ENCODE data around the gene STAP1. TPM values are rescaled to one million over a fixed set of nuclear protein-coding genes. Genes with fewer than 3 reads are reported as not detected.

The STAP1 gene
- polyA plus RNA-seq, 1 donor from 2014 or later = not detected

GRCh38 chr4:67554096-67554495 lies 4.4 kb upstream of the STAP1 start:
- TF ChIP-seq POLR2AphosphoS5 (IDR thresholded peaks at IDR 0.05) (no peak), RAD21 (conservative IDR thresholded peaks at IDR 0.05) (no peak), TAF1 (IDR thresholded peaks at IDR 0.05; ENCODE audit: low read depth) (no peak), SMC3 (conservative IDR thresholded peaks at IDR 0.05; ENCODE audit: poor library complexity) (no peak), EP300 (conservative IDR thresholded peaks at IDR 0.05; ENCODE audit: poor library complexity, severe bottlenecking) (no peak), MXI1 (conservative IDR thresholded peaks at IDR 0.05; ENCODE audit: poor library complexity, severe bottlenecking) (no peak), EZH2 (IDR thresholded peaks at IDR 0.05; ENCODE audit: borderline replicate concordance, insufficient read depth, low read length, poor library complexity, severe bottlenecking) (no peak), CTCF (IDR thresholded peaks at IDR 0.05; ENCODE audit: poor library complexity, severe bottlenecking) (no peak)
- TF ChIP-seq, protein P1, sequence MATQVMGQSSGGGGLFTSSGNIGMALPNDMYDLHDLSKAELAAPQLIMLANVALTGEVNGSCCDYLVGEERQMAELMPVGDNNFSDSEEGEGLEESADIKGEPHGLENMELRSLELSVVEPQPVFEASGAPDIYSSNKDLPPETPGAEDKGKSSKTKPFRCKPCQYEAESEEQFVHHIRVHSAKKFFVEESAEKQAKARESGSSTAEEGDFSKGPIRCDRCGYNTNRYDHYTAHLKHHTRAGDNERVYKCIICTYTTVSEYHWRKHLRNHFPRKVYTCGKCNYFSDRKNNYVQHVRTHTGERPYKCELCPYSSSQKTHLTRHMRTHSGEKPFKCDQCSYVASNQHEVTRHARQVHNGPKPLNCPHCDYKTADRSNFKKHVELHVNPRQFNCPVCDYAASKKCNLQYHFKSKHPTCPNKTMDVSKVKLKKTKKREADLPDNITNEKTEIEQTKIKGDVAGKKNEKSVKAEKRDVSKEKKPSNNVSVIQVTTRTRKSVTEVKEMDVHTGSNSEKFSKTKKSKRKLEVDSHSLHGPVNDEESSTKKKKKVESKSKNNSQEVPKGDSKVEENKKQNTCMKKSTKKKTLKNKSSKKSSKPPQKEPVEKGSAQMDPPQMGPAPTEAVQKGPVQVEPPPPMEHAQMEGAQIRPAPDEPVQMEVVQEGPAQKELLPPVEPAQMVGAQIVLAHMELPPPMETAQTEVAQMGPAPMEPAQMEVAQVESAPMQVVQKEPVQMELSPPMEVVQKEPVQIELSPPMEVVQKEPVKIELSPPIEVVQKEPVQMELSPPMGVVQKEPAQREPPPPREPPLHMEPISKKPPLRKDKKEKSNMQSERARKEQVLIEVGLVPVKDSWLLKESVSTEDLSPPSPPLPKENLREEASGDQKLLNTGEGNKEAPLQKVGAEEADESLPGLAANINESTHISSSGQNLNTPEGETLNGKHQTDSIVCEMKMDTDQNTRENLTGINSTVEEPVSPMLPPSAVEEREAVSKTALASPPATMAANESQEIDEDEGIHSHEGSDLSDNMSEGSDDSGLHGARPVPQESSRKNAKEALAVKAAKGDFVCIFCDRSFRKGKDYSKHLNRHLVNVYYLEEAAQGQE (IDR thresholded peaks at IDR 0.05; ENCODE audit: borderline replicate concordance) = no peak
- Histone ChIP-seq H3F3A (ENCODE audit: insufficient read depth, low read length, poor library complexity, severe bottlenecking) (no peaks in the 10 kb centered on the region), H2AFZ (ENCODE audit: low read depth, low read length) (no peak overlapping the region), H3K9ac (ENCODE audit: low read length) (no peak overlapping the region), H3K79me2 (replicated peaks; ENCODE audit: insufficient read depth, low read length) (no peaks in the 10 kb centered on the region), H3K9me3 (ENCODE audit: low read length) (no peaks in the 10 kb centered on the region), H3K27ac (ENCODE audit: low read length) (no peak overlapping the region), H3K27me3 (ENCODE audit: insufficient read depth, low read depth, low read length) (no peaks in the 10 kb centered on the region), H4K20me1 (ENCODE audit: insufficient read depth) (no peaks in the 10 kb centered on the region), H3K4me3 (ENCODE audit: low read length) (no peak overlapping the region), H3K36me3 (ENCODE audit: insufficient read depth, low read length) (no peaks in the 10 kb centered on the region), H3K9me2 (ENCODE audit: insufficient read depth, low read length) (no peaks in the 10 kb centered on the region), H3K4me2 (ENCODE audit: low read length) (no peak overlapping the region)

GRCh38 chr4:67555447-67555846 lies 3.1 kb upstream of the STAP1 start:
- no peaks in the 10 kb centered on the region for H3K36me3 ChIP-seq (ENCODE audit: insufficient read depth, low read length)
- no peak overlapping the region for H3K27ac ChIP-seq (ENCODE audit: low read length)
- no peak for TF ChIP-seq CTCF (IDR thresholded peaks at IDR 0.05; ENCODE audit: poor library complexity, severe bottlenecking)
- no peak for TF ChIP-seq TAF1 (IDR thresholded peaks at IDR 0.05; ENCODE audit: low read depth)
- TF ChIP-seq POLR2AphosphoS5 (IDR thresholded peaks at IDR 0.05) = no peak
- TF ChIP-seq RAD21 (conservative IDR thresholded peaks at IDR 0.05) = no peak
- TF ChIP-seq, protein P1 (IDR thresholded peaks at IDR 0.05; ENCODE audit: borderline replicate concordance) = no peak
- TF ChIP-seq EZH2 (IDR thresholded peaks at IDR 0.05; ENCODE audit: borderline replicate concordance, insufficient read depth, low read length, poor library complexity, severe bottlenecking) = no peak
- TF ChIP-seq EP300 (conservative IDR thresholded peaks at IDR 0.05; ENCODE audit: poor library complexity, severe bottlenecking) = no peak
- TF ChIP-seq SMC3 (conservative IDR thresholded peaks at IDR 0.05; ENCODE audit: poor library complexity) = no peak
- no peak for TF ChIP-seq MXI1 (conservative IDR thresholded peaks at IDR 0.05; ENCODE audit: poor library complexity, severe bottlenecking)

More at GRCh38 chr4:67555447-67555846, 3.1 kb upstream of the STAP1 start:
- Histone ChIP-seq H3K4me3 (ENCODE audit: low read length) (no peak overlapping the region), H3K27me3 (ENCODE audit: insufficient read depth, low read depth, low read length) (no peaks in the 10 kb centered on the region), H3K9ac (ENCODE audit: low read length) (no peak overlapping the region), H3K79me2 (replicated peaks; ENCODE audit: insufficient read depth, low read length) (no peaks in the 10 kb centered on the region), H3K9me2 (ENCODE audit: insufficient read depth, low read length) (no peaks in the 10 kb centered on the region), H3K4me2 (ENCODE audit: low read length) (no peak overlapping the region), H4K20me1 (ENCODE audit: insufficient read depth) (no peaks in the 10 kb centered on the region), H3F3A (ENCODE audit: insufficient read depth, low read length, poor library complexity, severe bottlenecking) (no peaks in the 10 kb centered on the region), H2AFZ (ENCODE audit: low read depth, low read length) (no peak overlapping the region), H3K9me3 (ENCODE audit: low read length) (no peaks in the 10 kb centered on the region)

Data from neural cell (in vitro differentiated cells).